Erythroblast (primary cell): ENCODE data around the gene C11orf71.

Experiments used
- GATA1 ChIP-seq: IDR thresholded peaks from 2 replicates; pipeline ENCODE4 v1.6.1; 2011; ENCODE audit warnings: low read depth, mild to moderate bottlenecking, control low read depth, low read length, moderate library complexity
- POLR2A ChIP-seq: IDR thresholded peaks from 2 replicates; pipeline ENCODE4 v1.6.1; 2011; ENCODE audit warnings: mild to moderate bottlenecking, low read length

GRCh38 chr11:114401311-114401710, 1.0 kb upstream of the C11orf71 start:
- TF ChIP-seq POLR2A, result no peak
- no peak for TF ChIP-seq GATA1
